NT2/D1 (cell line): ENCODE measurements around the gene CCS.

Experiments
- DNase-seq: peaks from one replicate; pipeline ENCODE4 v3.0.0-alpha.2; 2011; ENCODE audit warnings: low read depth, low spot score
- H3K27me3 ChIP-seq: 2 replicates; pipeline ENCODE4 v1.6.0; 2011; ENCODE audit warnings: mild to moderate bottlenecking; ENCODE audit not compliant: insufficient read length, insufficient read depth
- H3K36me3 ChIP-seq: 2 replicates; pipeline ENCODE4 v1.6.1; 2011; ENCODE audit warnings: mild to moderate bottlenecking, low read length, mixed read lengths; ENCODE audit not compliant: insufficient read depth, insufficient read length
- H3K4me1 ChIP-seq: 2 replicates; pipeline ENCODE4 v1.5.1; 2011; ENCODE audit not compliant: insufficient read depth, insufficient read length
- H3K4me3 ChIP-seq: 2 replicates; pipeline ENCODE4 v1.5.1; 2011; ENCODE audit warnings: low read depth; ENCODE audit not compliant: insufficient read length
- H3K9ac ChIP-seq: 2 replicates; pipeline ENCODE4 v1.6.0; 2011; ENCODE audit warnings: low read depth; ENCODE audit not compliant: insufficient read length
- H3K9me3 ChIP-seq: 2 replicates; pipeline ENCODE4 v1.5.1; 2011; ENCODE audit warnings: mild to moderate bottlenecking, low read length; ENCODE audit not compliant: insufficient read depth
- SUZ12 ChIP-seq: IDR thresholded peaks from 2 replicates; pipeline ENCODE4 v1.6.1; 2011; ENCODE audit not compliant: insufficient read length, insufficient read depth; ENCODE audit errors: extremely low read depth
- YY1 ChIP-seq: IDR thresholded peaks from 2 replicates; pipeline ENCODE4 v1.6.1; 2011; ENCODE audit not compliant: insufficient read length, insufficient read depth
- ZNF274 ChIP-seq: IDR thresholded peaks from 2 replicates; pipeline ENCODE4 v1.6.1; 2011; ENCODE audit warnings: mild to moderate bottlenecking, low read depth, low read length

The CCS gene

DNA sequence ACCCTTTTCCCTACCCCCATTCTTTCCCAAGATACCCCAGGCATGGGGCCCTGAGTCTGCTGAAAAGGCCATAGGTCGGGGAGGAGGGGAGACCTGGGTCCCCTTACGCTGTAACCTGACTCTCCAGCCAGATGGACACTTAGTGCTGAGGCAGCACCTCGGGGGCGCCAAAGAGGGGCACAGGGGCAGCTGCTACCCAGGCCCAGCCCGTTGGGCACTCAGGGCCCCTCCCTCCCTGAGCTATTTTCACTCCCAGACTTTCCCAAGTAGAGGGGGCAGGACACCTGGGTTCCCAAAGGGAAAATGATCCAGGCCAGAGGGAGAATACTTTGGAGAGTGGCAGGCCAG, 45.3 kb upstream of the CCS start:
- Histone ChIP-seq H3K4me3 (no peak overlapping the region), H3K9ac (no peak overlapping the region), H3K27me3 (no peaks in the 10 kb centered on the region), H3K4me1 (peaks cover 13% of the 10 kb centered on the region), H3K9me3 (no peaks in the 10 kb centered on the region), H3K36me3 (peaks cover 5% of the 10 kb centered on the region)
- no peak for TF ChIP-seq YY1
- TF ChIP-seq ZNF274 = no peak
- TF ChIP-seq SUZ12 = no peak
- no peak for DNase-seq

DNA sequence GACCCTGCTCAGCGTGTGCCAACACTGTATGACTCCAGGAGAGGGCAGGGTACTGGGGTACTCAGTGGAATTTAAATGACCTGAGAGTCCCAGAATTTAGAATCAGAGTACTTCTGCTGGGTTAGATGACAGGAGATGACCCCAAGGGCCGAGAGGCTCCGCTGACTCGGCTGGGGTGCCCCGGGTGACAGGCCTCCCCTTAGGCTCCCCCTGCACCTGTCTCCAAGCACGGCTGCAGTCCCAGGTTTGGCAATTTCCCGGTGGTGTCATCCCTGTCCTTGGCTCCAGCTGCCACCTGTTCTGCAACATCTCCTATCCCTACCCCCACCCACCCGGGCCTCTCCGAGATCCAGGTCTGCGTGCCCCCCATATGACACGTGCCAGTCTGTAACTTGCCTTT, 44.9 kb upstream of the CCS start:
- Histone ChIP-seq H3K9me3 (no peaks in the 10 kb centered on the region), H3K36me3 (peaks cover under 1% of the 10 kb centered on the region), H3K4me3 (no peak overlapping the region), H3K9ac (no peak overlapping the region), H3K4me1 (peaks cover 11% of the 10 kb centered on the region), H3K27me3 (no peaks in the 10 kb centered on the region)
- no peak for DNase-seq
- TF ChIP-seq SUZ12 = no peak
- no peak for TF ChIP-seq YY1
- TF ChIP-seq ZNF274 = no peak

DNA sequence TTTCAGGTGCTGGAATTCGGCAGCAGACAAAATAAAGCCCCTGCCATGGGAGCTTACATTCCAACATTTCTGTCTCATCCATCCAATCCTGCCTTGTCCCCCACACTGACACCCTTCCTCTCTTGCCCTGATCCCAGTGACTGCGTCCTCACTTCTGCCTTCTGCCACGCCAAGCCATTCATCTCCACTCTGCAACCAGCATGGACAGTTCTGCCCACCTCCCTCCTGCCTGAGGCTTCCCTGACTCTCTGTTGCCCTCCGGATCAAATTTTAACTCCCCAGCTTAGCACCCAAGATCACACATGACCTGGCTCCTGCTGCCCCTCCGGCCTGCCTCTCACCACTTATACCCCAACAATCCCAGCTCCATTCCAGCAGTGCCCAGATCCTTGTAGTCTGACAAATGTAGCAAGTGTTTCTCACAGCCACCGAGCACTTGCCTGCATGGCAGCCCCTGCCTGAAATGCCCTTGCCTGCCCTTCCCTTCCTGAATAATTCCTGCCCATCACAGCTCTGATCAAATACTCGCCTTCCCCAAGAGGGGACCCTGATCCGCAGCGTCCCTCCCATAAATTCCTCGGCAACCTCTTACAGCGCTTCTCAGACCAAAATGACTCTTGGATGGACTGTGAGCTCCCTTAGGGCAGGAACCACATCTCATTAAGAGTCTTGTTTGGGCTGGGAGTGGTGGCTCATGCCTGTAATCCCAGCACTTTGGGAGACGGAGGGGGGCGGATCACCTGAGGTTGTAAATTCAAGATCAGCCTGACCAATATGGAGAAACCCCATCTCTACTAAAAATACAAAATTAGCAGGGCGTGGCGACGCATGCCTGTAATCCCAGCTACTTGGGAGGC, 44.0 kb upstream of the CCS start:
- no peak for DNase-seq
- Histone ChIP-seq H3K36me3 (no peaks in the 10 kb centered on the region), H3K27me3 (no peaks in the 10 kb centered on the region), H3K9ac (no peak overlapping the region), H3K4me3 (no peak overlapping the region), H3K9me3 (no peaks in the 10 kb centered on the region), H3K4me1 (peaks cover 7% of the 10 kb centered on the region)
- TF ChIP-seq ZNF274 (no peak), YY1 (no peak), SUZ12 (no peak)

DNA sequence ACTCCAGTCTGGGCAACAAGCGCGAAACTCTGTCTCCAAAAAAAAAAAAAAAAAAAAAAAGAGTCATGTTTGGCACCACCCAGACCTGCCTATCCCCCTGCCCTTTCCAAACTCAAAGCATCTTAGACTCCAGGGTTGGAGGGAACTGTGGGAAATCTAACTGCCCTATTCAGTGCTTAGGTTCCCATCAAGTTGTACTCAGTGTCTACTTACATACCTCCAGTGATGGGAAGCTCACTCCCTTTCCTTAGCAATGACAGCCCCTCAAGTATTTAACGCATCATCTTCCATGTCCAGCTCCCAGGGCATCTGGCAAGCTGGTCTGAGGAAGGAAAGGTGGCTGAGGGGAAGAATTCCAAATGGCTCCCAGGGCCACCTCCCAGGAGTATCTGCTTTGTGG, 43.3 kb upstream of the CCS start:
- TF ChIP-seq SUZ12 (no peak), ZNF274 (no peak), YY1 (no peak)
- no peak for DNase-seq
- H3K9me3 ChIP-seq = no peaks in the 10 kb centered on the region
- H3K36me3 ChIP-seq = no peaks in the 10 kb centered on the region
- H3K9ac ChIP-seq = no peak overlapping the region
- H3K4me3 ChIP-seq = no peak overlapping the region
- H3K27me3 ChIP-seq = no peaks in the 10 kb centered on the region
- H3K4me1 ChIP-seq = peaks cover 7% of the 10 kb centered on the region

DNA sequence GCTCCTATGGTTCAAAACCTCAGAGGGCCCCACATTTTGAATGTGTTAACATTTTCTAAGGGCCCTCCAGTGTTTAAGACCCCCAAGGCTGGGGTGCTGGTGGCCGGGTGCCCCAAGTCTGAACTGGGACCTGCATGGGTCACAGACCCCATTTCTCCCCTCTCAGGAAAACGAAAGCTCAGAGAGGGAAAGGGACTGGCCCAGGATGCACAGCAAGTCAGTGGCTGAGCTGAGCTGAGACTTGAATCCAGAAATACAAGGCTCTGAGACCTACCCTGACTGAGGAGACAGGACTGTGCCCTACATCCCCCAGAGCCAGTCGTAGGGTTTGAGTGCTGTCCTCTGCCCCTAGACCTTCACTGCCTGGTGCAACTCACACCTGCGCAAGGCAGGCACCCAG, 42.1 kb upstream of the CCS start:
- TF ChIP-seq ZNF274 (no peak), YY1 (no peak), SUZ12 (no peak)
- H3K4me3 ChIP-seq = no peak overlapping the region

DNA sequence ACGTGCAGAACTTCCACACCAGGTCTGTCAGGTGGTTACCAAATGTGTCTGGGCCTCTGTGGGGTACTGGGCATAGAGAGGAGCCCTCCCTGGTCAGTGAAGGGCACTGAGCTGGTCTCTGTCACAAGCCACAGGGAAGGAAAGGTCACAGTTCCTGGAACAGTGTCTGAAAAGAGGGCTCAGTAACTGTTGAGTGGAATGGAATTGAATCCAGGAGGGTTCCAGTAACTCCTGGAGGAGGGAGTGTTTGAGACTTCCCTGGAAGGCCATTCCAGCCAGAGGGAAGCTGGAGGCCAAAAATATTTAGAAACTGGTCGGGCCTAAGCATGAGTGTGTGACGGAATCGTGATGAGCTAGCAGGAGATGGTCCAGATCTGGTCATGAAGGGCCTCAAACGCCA, 38.4 kb upstream of the CCS start:
- TF ChIP-seq SUZ12 (no peak), YY1 (no peak), ZNF274 (no peak)
- H3K9ac ChIP-seq = no peak overlapping the region
- peaks cover 9% of the 10 kb centered on the region for H3K4me1 ChIP-seq
- no peaks in the 10 kb centered on the region for H3K27me3 ChIP-seq
- DNase-seq = no peak
- H3K36me3 ChIP-seq = no peaks in the 10 kb centered on the region
- no peak overlapping the region for H3K4me3 ChIP-seq
- H3K9me3 ChIP-seq = no peaks in the 10 kb centered on the region

More for the DNA sequence above, 42.1 kb upstream of the CCS start:
- no peak for DNase-seq
- no peaks in the 10 kb centered on the region for H3K9me3 ChIP-seq
- H3K9ac ChIP-seq = no peak overlapping the region
- peaks cover 7% of the 10 kb centered on the region for H3K4me1 ChIP-seq
- H3K27me3 ChIP-seq = no peaks in the 10 kb centered on the region
- H3K36me3 ChIP-seq = no peaks in the 10 kb centered on the region

DNA sequence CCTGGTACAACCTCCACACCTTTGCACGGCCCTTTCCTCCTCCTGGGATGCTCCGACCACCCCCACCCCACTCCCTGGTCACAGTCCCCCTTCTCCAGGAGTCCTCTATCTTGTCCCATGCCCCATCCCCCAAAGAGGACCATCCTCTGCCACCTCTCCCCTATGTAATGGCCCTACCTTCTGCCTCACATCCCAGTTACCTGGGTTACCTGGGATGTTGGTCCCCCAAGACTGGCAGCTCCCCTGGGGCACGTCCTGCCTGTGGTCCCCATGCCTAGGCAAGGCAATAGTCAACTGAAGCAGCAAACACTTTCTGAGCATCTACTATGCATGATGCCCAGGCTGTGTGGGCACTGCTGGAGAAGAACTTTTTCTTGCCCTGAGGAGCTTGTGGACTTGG, 37.6 kb upstream of the CCS start:
- Histone ChIP-seq H3K9me3 (no peaks in the 10 kb centered on the region), H3K36me3 (no peaks in the 10 kb centered on the region), H3K27me3 (no peaks in the 10 kb centered on the region), H3K4me1 (peaks cover 9% of the 10 kb centered on the region), H3K4me3 (no peak overlapping the region), H3K9ac (no peak overlapping the region)
- DNase-seq = no peak
- no peak for TF ChIP-seq SUZ12
- TF ChIP-seq YY1 = no peak
- TF ChIP-seq ZNF274 = no peak
